Liver (tissue), 9 donors: ENCODE data around the gene PARD3. TPM values are rescaled to one million over a fixed set of nuclear protein-coding genes. Genes with fewer than 3 reads are reported as not detected.
A peak's percentile ranks its signal among the peaks of the same experiment; 100 is the strongest.

Experiments used
- DNase-seq: peaks from one replicate; pipeline ENCODE4 v3.0.0-alpha.2; 2017; ENCODE audit warnings: low spot score
- H3K27ac ChIP-seq, 2 donors: one replicate each; pipeline ENCODE4 v1.7.0; 2013; ENCODE audit warnings: inconsistent platforms in 2 of 2, low read length in 2 of 2, control low read depth in 1 of 2, low read depth in 1 of 2, mild to moderate bottlenecking in 1 of 2
- H3K27me3 ChIP-seq, 4 donors: one replicate each; pipeline versions ENCODE4 v1.6.1 to v1.7.0; 2013; ENCODE audit warnings: low read length in 3 of 4, inconsistent platforms in 1 of 4, mild to moderate bottlenecking in 1 of 4, moderate library complexity in 1 of 4; ENCODE audit not compliant: control insufficient read depth in 4 of 4, insufficient read depth in 4 of 4
- H3K36me3 ChIP-seq, 4 donors: one replicate each; pipeline versions ENCODE4 v1.6.1 to v1.7.0; 2013; ENCODE audit warnings: low read length in 3 of 4, mild to moderate bottlenecking in 3 of 4, low read depth in 1 of 4, moderate library complexity in 1 of 4; ENCODE audit not compliant: control insufficient read depth in 4 of 4, insufficient read depth in 3 of 4
- H3K4me1 ChIP-seq, 4 donors: one replicate each; pipeline versions ENCODE4 v1.6.1 to v1.7.0; 2013; ENCODE audit warnings: low read length in 3 of 4, mild to moderate bottlenecking in 3 of 4, moderate library complexity in 1 of 4; ENCODE audit not compliant: control insufficient read depth in 4 of 4, insufficient read depth in 4 of 4
- H3K4me3 ChIP-seq, 3 donors: one replicate each; pipeline versions ENCODE4 v1.6.1 to v1.7.0; 2013; ENCODE audit warnings: low read length in 3 of 3, control low read depth in 1 of 3, low read depth in 1 of 3, mild to moderate bottlenecking in 1 of 3
- H3K9ac ChIP-seq, 2 donors: one replicate each; pipeline ENCODE4 v1.7.0; 2013; ENCODE audit warnings: low read length in 2 of 2, mild to moderate bottlenecking in 2 of 2, moderate library complexity in 2 of 2, control low read depth in 1 of 2, low read depth in 1 of 2
- H3K9me3 ChIP-seq, 4 donors: one replicate each; pipeline versions ENCODE4 v1.6.1 to v1.7.0; 2013; ENCODE audit warnings: low read length in 3 of 4; ENCODE audit not compliant: control insufficient read depth in 4 of 4
- ATF3 ChIP-seq: IDR thresholded peaks from 2 replicates; pipeline ENCODE4 v1.6.1; 2016; ENCODE audit warnings: antibody characterized with exemption
- EGR1 ChIP-seq, 2 donors: IDR thresholded peaks; 2 replicates each; pipeline ENCODE4 v1.6.1; 2016 to 2018; ENCODE audit warnings: antibody characterized with exemption in 2 of 2, low read depth in 2 of 2
- FOXA1 ChIP-seq: IDR thresholded peaks from 2 replicates; pipeline ENCODE4 v1.6.1; 2016; ENCODE audit warnings: antibody characterized with exemption
- FOXA2 ChIP-seq: IDR thresholded peaks from 2 replicates; pipeline ENCODE4 v1.6.1; 2016; ENCODE audit warnings: antibody characterized with exemption
- GABPA ChIP-seq, 2 donors: IDR thresholded peaks in 1 of 2; conservative IDR thresholded peaks in 1 of 2; 2 replicates each; pipeline ENCODE4 v1.6.1; 2016; ENCODE audit warnings: antibody characterized with exemption in 2 of 2, mild to moderate bottlenecking in 1 of 2, moderate library complexity in 1 of 2
- HNF4A ChIP-seq, 2 donors: conservative IDR thresholded peaks; 2 replicates each; pipeline ENCODE4 v1.6.1; 2016; ENCODE audit warnings: antibody characterized with exemption in 2 of 2, mild to moderate bottlenecking in 2 of 2
- HNF4G ChIP-seq: IDR thresholded peaks from 2 replicates; pipeline ENCODE4 v1.6.1; 2016; ENCODE audit warnings: antibody characterized with exemption
- JUND ChIP-seq, 2 donors: IDR thresholded peaks; 2 replicates each; pipeline ENCODE4 v1.6.1; 2016; ENCODE audit warnings: antibody characterized with exemption in 2 of 2
- MAX ChIP-seq: IDR thresholded peaks from 2 replicates; pipeline ENCODE4 v1.6.1; 2016; ENCODE audit warnings: antibody characterized with exemption
- NR2F2 ChIP-seq: IDR thresholded peaks from 2 replicates; pipeline ENCODE4 v1.6.1; 2016; ENCODE audit warnings: antibody characterized with exemption
- RAD21 ChIP-seq, 2 donors: IDR thresholded peaks; 2 replicates each; pipeline ENCODE4 v1.6.1; 2016; ENCODE audit warnings: antibody characterized with exemption in 2 of 2, mild to moderate bottlenecking in 2 of 2
- RXRA ChIP-seq, 2 donors: IDR thresholded peaks; 2 replicates each; pipeline ENCODE4 v1.6.1; 2017 to 2018; ENCODE audit warnings: antibody characterized with exemption in 2 of 2, mild to moderate bottlenecking in 1 of 2
- SP1 ChIP-seq: IDR thresholded peaks from 2 replicates; pipeline ENCODE4 v1.6.1; 2018; ENCODE audit warnings: antibody characterized with exemption, mild to moderate bottlenecking
- TAF1 ChIP-seq: conservative IDR thresholded peaks from 2 replicates; pipeline ENCODE4 v1.6.1; 2016; ENCODE audit warnings: antibody characterized with exemption, mild to moderate bottlenecking
- YY1 ChIP-seq: IDR thresholded peaks from 2 replicates; pipeline ENCODE4 v1.6.1; 2016; ENCODE audit warnings: antibody characterized with exemption, mild to moderate bottlenecking
- WGBS: extraction: QIAGEN DNeasy Blood & Tissue Kit; methylation state at CpG from one replicate; pipeline ENCODE4 v1.1.7; 2013; 5-methylcytosine and 5-hydroxymethylcytosine counted together
- polyA plus RNA-seq, 2 donors: library from polyadenylated mRNA; stranded (reverse) in 1 of 2; unstranded in 1 of 2; fragments of 200-250 nt in 1 of 2; fragments of >200 nt in 1 of 2; fragmentation: Nextera tagmentation in 1 of 2; extraction: Ambion mirVana in 1 of 2; gene quantifications; one replicate each; pipeline versions ENCODE4 v1.2.1 to v1.2.3, GENCODE V29; 2013 to 2015
- total RNA-seq, 2 donors: library from RNA; depleted of rRNA; stranded (reverse); fragments of >200 nt; gene quantifications; one replicate each; pipeline ENCODE4 v1.2.3, GENCODE V29; 2014
- TF ChIP-seq, protein P1 (sequence below): IDR thresholded peaks from 2 replicates; pipeline ENCODE4 v1.6.1; 2016; ENCODE audit warnings: antibody characterized with exemption
- TF ChIP-seq, protein P2 (sequence below): IDR thresholded peaks from 2 replicates; pipeline ENCODE4 v1.6.1; 2016; ENCODE audit warnings: antibody characterized with exemption, mild to moderate bottlenecking
- TF ChIP-seq, protein P3 (sequence below): fragments of 150-350 bp; IDR thresholded peaks from 2 replicates; pipeline ENCODE4 v1.5.1; 2017; ENCODE audit warnings: improper control_type of control experiment, low read depth, low read length; ENCODE audit not compliant: missing input control
- donor health status: healthy.
- donor health status: healthy.
- donor health status: healthy.
- donor health status: healthy.
- donor health status: healthy.

The PARD3 gene
- total and polyA plus RNA-seq, 4 donors = 12.3 to 43.8 (median 13.5) TPM

DNA sequence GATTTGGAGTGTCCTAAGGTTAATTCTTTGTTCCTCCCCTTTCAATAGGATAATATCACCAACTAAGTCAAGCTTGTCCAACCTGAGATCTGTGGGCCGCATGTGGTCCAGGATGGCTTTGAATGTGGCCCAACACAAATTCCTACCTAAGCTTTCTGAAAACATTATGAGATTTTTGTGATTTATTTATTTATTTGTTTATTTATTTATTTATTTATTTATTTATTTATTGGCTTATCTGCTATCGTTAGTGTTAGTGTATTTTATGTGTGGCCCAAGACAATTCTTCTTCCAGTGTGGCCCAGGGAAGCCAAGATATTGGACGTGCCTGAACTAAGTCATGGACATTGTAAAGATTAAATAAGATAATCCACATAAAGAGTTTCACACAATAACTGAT lies 446.0 kb downstream of the PARD3 start (continued):
- TF ChIP-seq MAX (no peak), EGR1 (IDR thresholded peaks at IDR 0.05; ENCODE audit: low read depth in 2 of 2) (no peak)
- TF ChIP-seq, protein P1, sequence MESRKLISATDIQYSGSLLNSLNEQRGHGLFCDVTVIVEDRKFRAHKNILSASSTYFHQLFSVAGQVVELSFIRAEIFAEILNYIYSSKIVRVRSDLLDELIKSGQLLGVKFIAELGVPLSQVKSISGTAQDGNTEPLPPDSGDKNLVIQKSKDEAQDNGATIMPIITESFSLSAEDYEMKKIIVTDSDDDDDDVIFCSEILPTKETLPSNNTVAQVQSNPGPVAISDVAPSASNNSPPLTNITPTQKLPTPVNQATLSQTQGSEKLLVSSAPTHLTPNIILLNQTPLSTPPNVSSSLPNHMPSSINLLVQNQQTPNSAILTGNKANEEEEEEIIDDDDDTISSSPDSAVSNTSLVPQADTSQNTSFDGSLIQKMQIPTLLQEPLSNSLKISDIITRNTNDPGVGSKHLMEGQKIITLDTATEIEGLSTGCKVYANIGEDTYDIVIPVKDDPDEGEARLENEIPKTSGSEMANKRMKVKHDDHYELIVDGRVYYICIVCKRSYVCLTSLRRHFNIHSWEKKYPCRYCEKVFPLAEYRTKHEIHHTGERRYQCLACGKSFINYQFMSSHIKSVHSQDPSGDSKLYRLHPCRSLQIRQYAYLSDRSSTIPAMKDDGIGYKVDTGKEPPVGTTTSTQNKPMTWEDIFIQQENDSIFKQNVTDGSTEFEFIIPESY = no peak

GRCh38 chr10:34364253-34365037 lies 450.7 kb downstream of the PARD3 start:
- TF ChIP-seq, protein P2, sequence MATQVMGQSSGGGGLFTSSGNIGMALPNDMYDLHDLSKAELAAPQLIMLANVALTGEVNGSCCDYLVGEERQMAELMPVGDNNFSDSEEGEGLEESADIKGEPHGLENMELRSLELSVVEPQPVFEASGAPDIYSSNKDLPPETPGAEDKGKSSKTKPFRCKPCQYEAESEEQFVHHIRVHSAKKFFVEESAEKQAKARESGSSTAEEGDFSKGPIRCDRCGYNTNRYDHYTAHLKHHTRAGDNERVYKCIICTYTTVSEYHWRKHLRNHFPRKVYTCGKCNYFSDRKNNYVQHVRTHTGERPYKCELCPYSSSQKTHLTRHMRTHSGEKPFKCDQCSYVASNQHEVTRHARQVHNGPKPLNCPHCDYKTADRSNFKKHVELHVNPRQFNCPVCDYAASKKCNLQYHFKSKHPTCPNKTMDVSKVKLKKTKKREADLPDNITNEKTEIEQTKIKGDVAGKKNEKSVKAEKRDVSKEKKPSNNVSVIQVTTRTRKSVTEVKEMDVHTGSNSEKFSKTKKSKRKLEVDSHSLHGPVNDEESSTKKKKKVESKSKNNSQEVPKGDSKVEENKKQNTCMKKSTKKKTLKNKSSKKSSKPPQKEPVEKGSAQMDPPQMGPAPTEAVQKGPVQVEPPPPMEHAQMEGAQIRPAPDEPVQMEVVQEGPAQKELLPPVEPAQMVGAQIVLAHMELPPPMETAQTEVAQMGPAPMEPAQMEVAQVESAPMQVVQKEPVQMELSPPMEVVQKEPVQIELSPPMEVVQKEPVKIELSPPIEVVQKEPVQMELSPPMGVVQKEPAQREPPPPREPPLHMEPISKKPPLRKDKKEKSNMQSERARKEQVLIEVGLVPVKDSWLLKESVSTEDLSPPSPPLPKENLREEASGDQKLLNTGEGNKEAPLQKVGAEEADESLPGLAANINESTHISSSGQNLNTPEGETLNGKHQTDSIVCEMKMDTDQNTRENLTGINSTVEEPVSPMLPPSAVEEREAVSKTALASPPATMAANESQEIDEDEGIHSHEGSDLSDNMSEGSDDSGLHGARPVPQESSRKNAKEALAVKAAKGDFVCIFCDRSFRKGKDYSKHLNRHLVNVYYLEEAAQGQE = no peak
- TF ChIP-seq HNF4G (peak; percentile 34), TAF1 (no peak), GABPA (IDR thresholded peaks at IDR 0.05 in 1 of 2, conservative IDR thresholded peaks at IDR 0.05 in 1 of 2) (no peak), HNF4A (conservative IDR thresholded peaks at IDR 0.05) (peak; percentile 38 to 66), JUND (IDR thresholded peaks at IDR 0.05) (peak in 1 of 2 donors; percentile 15), FOXA1 (no peak), EGR1 (IDR thresholded peaks at IDR 0.05; ENCODE audit: low read depth in 2 of 2) (no peak), FOXA2 (peak; percentile 28), MAX (no peak), RXRA (IDR thresholded peaks at IDR 0.05) (no peak), SP1 (no peak), ATF3 (peak; percentile 38), RAD21 (IDR thresholded peaks at IDR 0.05) (no peak), NR2F2 (no peak), YY1 (no peak)
- TF ChIP-seq, protein P1 = no peak
- TF ChIP-seq, protein P3, sequence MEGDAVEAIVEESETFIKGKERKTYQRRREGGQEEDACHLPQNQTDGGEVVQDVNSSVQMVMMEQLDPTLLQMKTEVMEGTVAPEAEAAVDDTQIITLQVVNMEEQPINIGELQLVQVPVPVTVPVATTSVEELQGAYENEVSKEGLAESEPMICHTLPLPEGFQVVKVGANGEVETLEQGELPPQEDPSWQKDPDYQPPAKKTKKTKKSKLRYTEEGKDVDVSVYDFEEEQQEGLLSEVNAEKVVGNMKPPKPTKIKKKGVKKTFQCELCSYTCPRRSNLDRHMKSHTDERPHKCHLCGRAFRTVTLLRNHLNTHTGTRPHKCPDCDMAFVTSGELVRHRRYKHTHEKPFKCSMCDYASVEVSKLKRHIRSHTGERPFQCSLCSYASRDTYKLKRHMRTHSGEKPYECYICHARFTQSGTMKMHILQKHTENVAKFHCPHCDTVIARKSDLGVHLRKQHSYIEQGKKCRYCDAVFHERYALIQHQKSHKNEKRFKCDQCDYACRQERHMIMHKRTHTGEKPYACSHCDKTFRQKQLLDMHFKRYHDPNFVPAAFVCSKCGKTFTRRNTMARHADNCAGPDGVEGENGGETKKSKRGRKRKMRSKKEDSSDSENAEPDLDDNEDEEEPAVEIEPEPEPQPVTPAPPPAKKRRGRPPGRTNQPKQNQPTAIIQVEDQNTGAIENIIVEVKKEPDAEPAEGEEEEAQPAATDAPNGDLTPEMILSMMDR = no peak
- 67% methylated on average over 5 of the region's 5 CpGs for WGBS
- H3K36me3 ChIP-seq = peaks cover 0 to 7% (median 3%) of the 10 kb centered on the region in 4 donors

More at GRCh38 chr10:34364253-34365037, 450.7 kb downstream of the PARD3 start:
- H3K4me3 ChIP-seq = no peak overlapping the region
- no peak overlapping the region for H3K9ac ChIP-seq
- H3K27ac ChIP-seq = no peak overlapping the region
- no peaks in the 10 kb centered on the region for H3K9me3 ChIP-seq
- peaks cover 0 to 5% (median 2%) of the 10 kb centered on the region in 4 donors for H3K4me1 ChIP-seq
- no peaks in the 10 kb centered on the region for H3K27me3 ChIP-seq
- DNase-seq = no peak
